NCI-H2196 treated with DMSO at 0.1 percent for 48 hours (cell line): ENCODE results near the gene ECM1.

Source experiments
- DNase-seq: peaks from one replicate; lab custom pipeline; 2025; ENCODE audit not compliant: unreplicated experiment; lab: John Stamatoyannopoulos, UW

ECM1 gene

GRCh38 chr1:150507912-150508864, at the start of gene ECM1:
Gene ECM1, plus strand, starts transcription at chr1:150508109. Its CDS starts 101 bp downstream, at chr1:150508210.
- DNase-seq, result no peak

- peak; percentile 61 for DNase-seq
These were observed 43.5 kb upstream of the ECM1 start for GRCh38 chr1:150464422-150464826.

- DNase-seq, result no peak
These were observed 40.9 kb upstream of the ECM1 start for GRCh38 chr1:150466964-150467363.

GRCh38 chr1:150469291-150469690, 38.6 kb upstream of the ECM1 start:
- no peak for DNase-seq

- DNase-seq, result no peak
These were observed 35.2 kb upstream of the ECM1 start for GRCh38 chr1:150472601-150473200.

- DNase-seq, result no peak
These were observed 34.2 kb upstream of the ECM1 start for GRCh38 chr1:150473659-150474058.

- no peak for DNase-seq
These were observed 33.0 kb upstream of the ECM1 start for GRCh38 chr1:150474869-150475268.

GRCh38 chr1:150476754-150477153, 31.2 kb upstream of the ECM1 start:
- no peak for DNase-seq

GRCh38 chr1:150477320-150477719, 30.6 kb upstream of the ECM1 start:
- DNase-seq, result no peak

- no peak for DNase-seq
These were observed 30.2 kb upstream of the ECM1 start for GRCh38 chr1:150477733-150478132.

GRCh38 chr1:150479370-150479769, 28.5 kb upstream of the ECM1 start:
- DNase-seq, result no peak

GRCh38 chr1:150479927-150480352, 28.0 kb upstream of the ECM1 start:
- DNase-seq, result no peak

GRCh38 chr1:150484431-150484830, 23.5 kb upstream of the ECM1 start:
- DNase-seq, result no peak

GRCh38 chr1:150484861-150485260, 23.0 kb upstream of the ECM1 start:
- no peak for DNase-seq

GRCh38 chr1:150486966-150487762, 20.7 kb upstream of the ECM1 start, which contains the start of gene TARS2:
Gene TARS2, plus strand, starts transcription at chr1:150487419. Its CDS starts 32 bp downstream, at chr1:150487451.
- DNase-seq, result peak; percentile 94

- DNase-seq, result no peak
These were observed 20.2 kb upstream of the ECM1 start for GRCh38 chr1:150487763-150488115.

- no peak for DNase-seq
These were observed 14.7 kb upstream of the ECM1 start for GRCh38 chr1:150493175-150493574.

GRCh38 chr1:150498342-150498741, 9.6 kb upstream of the ECM1 start:
- no peak for DNase-seq

- DNase-seq, result no peak
These were observed 2.5 kb upstream of the ECM1 start for GRCh38 chr1:150505431-150505830.

GRCh38 chr1:150508982-150509381, 1.1 kb downstream of the ECM1 start:
- DNase-seq, result no peak

GRCh38 chr1:150511551-150511950, 3.6 kb downstream of the ECM1 start:
- no peak for DNase-seq
